AG04449 (cell line): ENCODE results near the gene EYS.

Experiments
- CTCF ChIA-PET: fragments of 350-600 bp; formaldehyde crosslinking; extraction: SDS; loops from one replicate; lab custom pipeline; 2021; ENCODE audit warnings: antibody characterized with exemption; lab: Yijun Ruan, JAX
- POLR2A ChIA-PET: fragments of 400-600, 350-600 bp; formaldehyde crosslinking; extraction: SDS; loops from one replicate; lab custom pipeline; 2020; ENCODE audit warnings: antibody characterized with exemption, inconsistent platforms; lab: Yijun Ruan, JAX
- DNase-seq: peaks from one replicate; pipeline ENCODE4 v3.0.0-alpha.2; 2010; ENCODE audit warnings: low read depth, low spot score
- H3K4me3 ChIP-seq: 2 replicates; pipeline ENCODE4 v1.5.1; 2011; ENCODE audit warnings: low read depth, mild to moderate bottlenecking, control low read depth, low read length
- CTCF ChIP-seq: IDR thresholded peaks from one replicate; pipeline ENCODE4 v1.5.1; 2011; ENCODE audit warnings: mild to moderate bottlenecking, moderate library complexity, low read length, control low read depth, inconsistent platforms; ENCODE audit not compliant: insufficient read depth; ENCODE audit errors: missing control alignments

Gene EYS

GRCh38 chr6:64987066-64987465 lies 720.0 kb downstream of the EYS start:
- ChIA-PET CTCF (no interaction called here), POLR2A (no interaction called here)
- no peak for TF ChIP-seq CTCF
- H3K4me3 ChIP-seq: no peak overlapping the region
- no peak for DNase-seq

- ChIA-PET CTCF (no interaction called here), POLR2A (no interaction called here)
- TF ChIP-seq CTCF: no peak
- no peak overlapping the region for H3K4me3 ChIP-seq
- no peak for DNase-seq
Measured at GRCh38 chr6:64985726-64986125, 721.3 kb downstream of the EYS start.

- ChIA-PET POLR2A (no interaction called here), CTCF (no interaction called here)
- DNase-seq: no peak
- H3K4me3 ChIP-seq: no peak overlapping the region
- no peak for TF ChIP-seq CTCF
Measured at GRCh38 chr6:64984948-64985347, 722.1 kb downstream of the EYS start.

GRCh38 chr6:64983089-64983488 lies 723.9 kb downstream of the EYS start:
- H3K4me3 ChIP-seq: no peak overlapping the region
- no peak for DNase-seq
- ChIA-PET CTCF (interaction anchor here (1.0 kb wide), 1 partner anchor 15 kb away, joined by 3 read pairs; no protein-coding TSS in a partner anchor), POLR2A (no interaction called here)
- no peak for TF ChIP-seq CTCF

- POLR2A ChIA-PET: no interaction called here
- CTCF ChIA-PET: no interaction called here
- no peak for TF ChIP-seq CTCF
- DNase-seq: no peak
- H3K4me3 ChIP-seq: no peak overlapping the region
Measured at GRCh38 chr6:64973142-64973541, 733.9 kb downstream of the EYS start.

GRCh38 chr6:64969139-64969538 lies 737.9 kb downstream of the EYS start:
- POLR2A ChIA-PET: no interaction called here
- no peak overlapping the region for H3K4me3 ChIP-seq
- no peak for DNase-seq
- TF ChIP-seq CTCF: no peak
- CTCF ChIA-PET: no interaction called here

GRCh38 chr6:64955435-64955848 lies 751.6 kb downstream of the EYS start:
- POLR2A ChIA-PET: no interaction called here
- DNase-seq: no peak
- H3K4me3 ChIP-seq: no peak overlapping the region
- CTCF ChIA-PET: no interaction called here
- TF ChIP-seq CTCF: no peak
